Stimulated activated CD8-positive, alpha-beta memory T cell treated with anti-CD3 and anti-CD28 coated beads, Interleukin-12 subunit alpha, Interleukin-12 subunit beta, amount 100 ng/mL, for 4 hours (primary cell): ENCODE data around the gene FAM210A.

ENCODE experiments used
- DNase-seq: peaks from one replicate; pipeline ENCODE4 v3.0.0-alpha.2; 2020; ENCODE audit warnings: low read depth

The FAM210A gene

DNA sequence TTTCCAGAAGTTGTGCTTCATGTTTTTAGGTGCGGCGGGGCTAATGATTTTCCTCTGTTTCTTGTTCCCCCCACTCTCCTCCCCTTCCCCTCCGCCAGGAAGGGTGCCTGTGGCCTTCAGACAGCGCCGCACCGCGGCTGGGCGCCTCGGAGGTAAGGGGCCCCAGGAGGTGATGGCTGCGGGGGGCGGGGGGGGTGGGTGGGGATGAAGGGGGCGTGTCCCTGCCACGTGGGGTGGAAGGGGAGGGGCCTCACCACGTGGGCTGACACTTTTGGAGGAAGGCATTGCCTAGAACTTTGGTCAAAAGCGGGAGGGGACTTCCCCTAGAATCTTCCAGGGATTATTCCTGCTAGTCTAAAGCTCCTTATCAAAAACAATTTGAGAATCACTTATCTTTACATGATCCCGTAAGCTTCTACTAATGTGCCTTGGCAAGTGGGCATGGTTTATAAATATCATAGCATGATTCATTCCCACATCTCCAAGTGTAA is 83.1 kb downstream of the FAM210A start:
- no peak for DNase-seq

DNA sequence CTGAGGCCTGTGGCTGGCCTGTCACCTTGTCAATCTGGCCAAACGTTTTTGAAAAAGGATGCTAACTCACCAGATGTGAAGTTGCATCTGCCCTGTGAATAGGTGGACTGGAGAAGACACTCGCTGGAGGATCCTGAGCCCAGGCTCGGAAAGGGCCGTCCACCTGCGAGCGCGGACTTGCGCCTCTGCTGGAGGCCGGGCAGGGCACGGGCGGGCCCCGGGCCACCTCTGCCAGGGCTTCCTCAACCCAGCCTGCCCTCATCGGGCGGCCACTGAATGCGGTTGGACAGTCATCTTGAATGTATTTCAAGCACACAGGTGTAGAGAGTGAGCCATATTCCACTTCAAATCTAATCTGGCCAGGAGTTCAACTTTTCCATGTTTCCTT is 83.9 kb downstream of the FAM210A start:
- no peak for DNase-seq

DNA sequence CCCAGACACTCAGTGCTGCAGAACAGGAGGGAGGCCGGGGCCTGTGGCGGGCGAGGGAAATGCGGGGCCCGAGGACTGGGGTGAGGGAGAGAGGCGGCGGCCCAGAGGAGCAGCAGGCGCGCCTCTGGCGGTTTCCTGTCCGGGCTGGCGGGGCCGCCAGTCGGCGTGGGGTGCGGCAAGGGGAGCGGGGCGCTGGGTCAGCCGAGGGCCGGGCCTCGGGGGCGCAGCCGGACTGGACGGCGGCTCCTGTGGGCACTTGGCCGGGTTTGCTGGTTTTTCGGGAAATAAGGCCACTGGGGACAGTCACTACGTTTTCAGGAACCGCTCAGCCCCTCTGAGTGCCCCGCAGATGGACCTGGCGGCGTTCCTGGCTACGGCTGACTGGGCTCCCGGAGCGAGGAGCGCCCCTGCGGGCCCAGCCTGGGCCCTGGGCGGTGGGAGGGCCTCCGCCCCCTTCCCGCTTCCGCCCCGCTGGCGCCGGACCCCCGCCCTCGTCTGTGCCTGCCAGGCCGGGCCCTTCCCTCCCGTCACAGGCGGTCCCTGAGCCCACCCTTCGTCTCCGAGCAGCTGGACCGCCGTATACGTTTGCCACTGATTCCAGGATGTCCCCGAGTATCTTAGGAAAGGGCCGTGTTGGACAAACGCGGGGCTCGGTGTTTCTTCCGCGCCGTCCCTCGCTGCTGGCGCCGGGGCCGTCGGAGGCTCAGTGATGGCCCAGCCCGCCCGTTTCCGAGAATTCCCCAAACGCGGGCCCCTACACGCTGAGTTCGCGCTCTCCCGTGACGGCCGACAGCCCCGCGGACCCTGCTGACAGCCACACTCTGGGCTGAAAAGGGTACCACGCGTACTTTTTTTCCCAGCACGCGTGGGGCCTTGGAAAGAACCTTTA is 84.6 kb downstream of the FAM210A start:
- no peak for DNase-seq

DNA sequence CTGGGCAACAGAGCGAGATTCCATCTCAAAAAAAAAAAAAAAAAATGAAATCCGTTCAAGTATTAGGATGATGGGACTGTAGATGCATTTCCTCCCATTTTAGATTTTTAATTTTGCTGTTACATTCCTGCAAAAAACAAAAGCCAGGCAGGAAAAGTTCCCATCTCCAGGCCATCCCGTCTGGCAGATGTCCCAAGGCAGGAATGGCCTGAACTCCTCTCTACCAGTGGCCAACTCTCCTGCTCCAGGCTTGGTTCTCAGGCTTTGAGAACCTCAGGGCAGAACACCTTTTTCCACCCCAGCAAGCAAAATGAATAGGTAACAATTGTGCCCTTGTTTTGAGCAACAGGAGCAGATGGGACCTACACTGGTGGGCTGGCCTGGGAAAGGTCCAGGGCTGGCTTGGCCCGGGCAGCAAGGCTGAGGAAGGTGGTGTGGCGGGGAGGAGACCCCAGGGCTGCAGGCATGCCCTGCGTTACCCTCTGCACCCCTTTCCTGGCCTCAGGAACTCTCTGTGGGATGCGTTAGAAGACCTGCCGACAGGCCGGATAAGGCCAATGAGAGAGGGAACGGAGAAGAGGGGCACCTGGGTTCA is 86.0 kb downstream of the FAM210A start:
- DNase-seq, result no peak

DNA sequence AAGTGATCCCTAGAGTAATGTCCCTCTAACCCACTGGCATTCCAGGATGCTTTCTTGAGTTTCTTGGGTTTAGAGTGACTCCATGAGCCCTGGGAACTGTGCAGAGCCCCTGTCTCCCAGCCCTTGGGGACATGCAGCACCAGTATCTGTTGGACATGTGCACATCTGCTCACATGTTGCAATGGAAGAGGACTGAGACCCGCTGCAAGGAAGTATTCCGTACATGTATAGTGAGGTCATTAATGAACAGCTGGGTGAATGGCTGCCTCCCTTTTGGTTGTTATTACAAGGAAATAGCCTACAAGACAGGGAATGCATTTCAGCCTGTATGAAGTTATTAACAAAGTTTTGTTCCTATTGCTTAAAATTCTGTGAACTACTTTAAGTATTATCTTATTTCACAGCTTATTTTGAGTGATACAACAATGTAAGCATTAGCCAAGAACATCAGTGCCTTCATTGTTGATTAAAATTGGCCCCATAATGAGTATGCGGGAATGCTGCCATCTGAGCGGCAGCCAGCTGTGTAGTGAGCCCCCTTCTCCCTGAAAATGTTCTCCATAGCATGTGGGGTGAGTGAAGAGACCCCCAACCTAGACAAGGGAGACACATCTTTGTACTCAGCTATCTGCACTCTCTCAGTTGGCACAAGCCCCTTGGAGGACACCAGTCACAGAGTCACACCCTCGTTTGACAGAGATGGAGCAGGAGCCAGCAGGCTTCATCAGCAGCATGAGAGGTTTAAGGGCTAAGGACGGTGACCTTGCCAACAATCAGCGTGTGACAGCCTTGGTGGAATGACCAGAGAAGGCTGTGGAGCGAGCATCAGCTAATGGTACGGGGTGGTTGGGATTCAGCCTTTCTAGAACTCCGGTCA is 87.4 kb downstream of the FAM210A start:
- no peak for DNase-seq

DNA sequence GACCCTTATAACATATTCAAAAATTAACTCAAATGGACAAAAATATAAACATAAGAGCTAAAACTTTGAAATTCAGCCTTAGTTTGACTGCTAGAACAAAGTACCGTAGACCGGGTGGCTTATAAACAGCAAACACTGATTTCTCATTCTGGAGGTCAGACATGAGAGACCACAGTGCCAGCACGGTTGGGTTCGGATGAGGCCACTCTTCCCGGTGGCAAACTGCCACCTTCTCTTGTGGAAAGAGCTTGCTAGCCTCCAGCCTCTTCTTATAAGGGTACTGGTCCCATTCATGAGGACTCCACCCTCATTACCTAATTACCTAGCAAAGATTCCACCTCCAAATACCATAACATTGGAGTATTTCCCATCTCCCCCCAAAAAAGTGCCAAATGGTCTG is 91.3 kb downstream of the FAM210A start:
- no peak for DNase-seq

DNA sequence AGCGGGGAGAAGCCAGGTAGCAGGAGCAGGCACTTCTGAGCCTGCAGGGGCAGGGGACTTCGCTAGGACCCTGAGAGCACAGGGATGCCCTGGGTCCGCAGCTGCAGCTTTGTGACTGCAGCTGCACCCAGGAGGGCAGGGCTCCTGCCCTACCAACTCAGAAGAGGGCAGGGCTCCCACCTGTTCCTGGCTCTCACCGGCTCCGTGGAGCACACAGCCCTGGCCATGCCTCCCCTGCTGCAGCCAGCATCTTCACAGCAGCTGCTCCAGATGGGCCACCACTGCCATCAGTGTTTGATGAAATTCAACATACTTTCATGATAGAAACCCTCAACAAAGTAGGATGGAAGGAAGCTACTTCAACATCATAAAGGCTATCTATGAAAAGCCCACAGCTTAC is 92.7 kb downstream of the FAM210A start:
- no peak for DNase-seq

DNA sequence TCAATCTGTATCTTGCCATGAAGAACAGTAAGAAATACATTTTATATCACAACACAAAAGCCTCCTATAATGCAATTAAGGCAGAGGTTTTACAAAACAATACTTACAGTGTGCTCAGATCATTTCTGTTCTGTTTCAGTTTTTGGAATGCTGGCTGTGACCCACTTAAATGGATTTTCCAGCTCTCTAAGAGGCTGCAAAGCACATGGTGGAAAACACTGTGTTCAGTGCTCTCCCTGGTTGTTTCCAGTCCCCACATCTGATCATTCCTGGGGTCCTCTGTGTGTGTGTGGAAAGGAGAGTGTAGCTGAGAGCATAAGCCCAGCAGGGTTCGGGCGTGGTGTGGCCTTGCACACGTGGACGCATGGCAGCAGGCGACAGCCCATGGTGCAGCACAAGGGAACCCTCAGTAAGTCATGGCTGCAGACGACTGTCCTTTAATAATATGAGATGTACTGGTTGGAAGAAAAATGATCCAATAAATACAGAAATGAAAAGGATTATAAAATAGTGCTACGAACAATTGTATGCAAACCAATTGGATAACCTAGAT is 95.6 kb downstream of the FAM210A start:
- DNase-seq, result no peak

DNA sequence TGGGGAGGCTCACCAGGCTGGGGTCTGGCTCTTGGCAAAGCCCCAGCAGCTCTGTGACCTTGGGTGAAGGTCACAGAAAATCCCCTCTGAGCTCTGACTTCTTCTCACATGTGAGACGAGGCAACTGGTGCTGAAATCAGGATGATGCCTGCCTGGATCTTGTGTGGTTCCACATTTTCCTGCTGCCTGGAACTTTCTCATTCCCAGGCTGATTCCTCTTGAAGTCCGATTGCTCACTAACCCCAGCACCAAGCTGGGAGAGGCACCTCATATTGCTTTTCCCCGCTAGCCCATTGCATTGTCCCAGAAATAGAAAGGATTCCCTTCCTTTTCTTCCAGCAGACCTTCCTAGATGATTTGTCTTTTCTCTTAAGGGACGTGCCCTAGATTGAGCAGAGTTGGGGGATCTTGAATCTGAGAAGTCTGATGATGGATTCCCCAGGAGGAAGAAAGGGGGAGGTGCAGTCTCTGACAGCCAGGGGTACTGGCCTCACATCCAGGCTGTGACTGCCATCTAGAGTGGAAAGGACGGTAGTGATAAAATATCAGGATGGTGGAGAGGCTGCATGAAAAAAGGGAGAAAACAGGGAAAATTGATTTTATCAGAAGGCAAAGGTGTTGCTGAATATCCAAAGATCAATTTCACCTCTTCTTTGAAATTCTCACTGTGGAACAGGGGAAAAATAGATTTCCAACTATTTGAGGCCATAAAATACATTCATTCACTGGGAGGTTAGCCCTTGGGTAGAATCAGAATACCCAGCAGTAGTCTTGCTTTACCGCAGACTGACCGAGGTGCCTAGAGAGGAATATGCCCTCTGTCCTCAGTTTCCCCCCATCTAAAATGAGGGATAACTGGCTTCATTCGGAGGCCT is 96.3 kb downstream of the FAM210A start:
- no peak for DNase-seq

DNA sequence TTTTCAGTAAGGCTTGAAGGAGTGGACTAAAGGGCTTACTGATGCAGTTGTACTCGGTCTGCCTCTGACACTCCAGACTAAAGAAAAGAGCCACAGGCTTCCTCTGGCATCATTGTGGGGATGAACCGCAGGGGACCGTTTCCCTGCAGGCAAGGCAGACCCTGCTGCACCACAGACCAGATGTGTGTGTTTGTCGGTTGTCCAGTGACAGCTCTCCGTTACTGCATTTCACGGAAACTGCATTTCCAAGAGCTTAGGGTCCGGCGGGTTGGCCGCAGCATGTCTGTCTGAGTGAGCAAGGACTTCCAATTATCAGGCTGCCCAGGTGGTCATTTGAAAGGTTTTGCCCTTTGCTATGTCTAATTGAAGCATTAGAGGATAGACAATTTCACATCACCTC is 98.1 kb downstream of the FAM210A start:
- no peak for DNase-seq

DNA sequence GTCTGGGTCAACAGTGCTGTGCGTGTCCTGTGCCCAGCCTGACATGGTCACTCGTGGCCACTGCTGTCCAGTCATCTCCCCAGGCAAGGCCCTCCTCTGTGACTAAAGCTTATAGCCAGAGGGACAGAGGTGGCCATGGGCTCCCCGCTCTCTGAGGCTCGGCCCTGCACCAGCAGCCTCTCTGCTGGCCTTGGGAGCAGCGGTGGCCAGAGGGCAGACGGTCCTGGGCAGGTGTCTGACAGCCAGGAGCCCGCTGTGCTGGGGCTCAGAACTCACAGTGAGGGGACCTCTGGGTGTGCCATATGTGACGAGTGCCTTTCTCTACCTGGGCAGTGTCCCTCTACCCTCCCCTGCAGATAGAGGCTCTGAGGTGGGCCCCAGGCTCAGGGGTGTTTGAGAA is 98.7 kb downstream of the FAM210A start:
- DNase-seq, result no peak

DNA sequence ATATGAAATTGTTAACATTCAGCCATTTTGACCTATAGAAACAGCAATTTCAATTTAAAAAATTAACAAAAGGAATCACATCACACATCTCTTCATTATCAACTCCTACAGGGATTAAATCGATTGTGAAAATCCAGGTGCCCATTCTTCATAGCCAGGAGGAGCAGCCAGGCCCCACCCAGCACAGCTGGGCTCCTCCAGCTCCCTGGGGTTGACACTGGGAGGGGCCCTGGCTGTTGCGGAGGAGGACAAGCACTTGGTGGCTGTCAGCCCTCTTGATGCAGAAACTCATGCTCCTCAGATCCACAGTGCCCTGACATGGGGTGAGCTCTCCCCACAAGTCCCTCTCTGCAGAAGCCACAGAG is 99.8 kb downstream of the FAM210A start:
- no peak for DNase-seq

DNA sequence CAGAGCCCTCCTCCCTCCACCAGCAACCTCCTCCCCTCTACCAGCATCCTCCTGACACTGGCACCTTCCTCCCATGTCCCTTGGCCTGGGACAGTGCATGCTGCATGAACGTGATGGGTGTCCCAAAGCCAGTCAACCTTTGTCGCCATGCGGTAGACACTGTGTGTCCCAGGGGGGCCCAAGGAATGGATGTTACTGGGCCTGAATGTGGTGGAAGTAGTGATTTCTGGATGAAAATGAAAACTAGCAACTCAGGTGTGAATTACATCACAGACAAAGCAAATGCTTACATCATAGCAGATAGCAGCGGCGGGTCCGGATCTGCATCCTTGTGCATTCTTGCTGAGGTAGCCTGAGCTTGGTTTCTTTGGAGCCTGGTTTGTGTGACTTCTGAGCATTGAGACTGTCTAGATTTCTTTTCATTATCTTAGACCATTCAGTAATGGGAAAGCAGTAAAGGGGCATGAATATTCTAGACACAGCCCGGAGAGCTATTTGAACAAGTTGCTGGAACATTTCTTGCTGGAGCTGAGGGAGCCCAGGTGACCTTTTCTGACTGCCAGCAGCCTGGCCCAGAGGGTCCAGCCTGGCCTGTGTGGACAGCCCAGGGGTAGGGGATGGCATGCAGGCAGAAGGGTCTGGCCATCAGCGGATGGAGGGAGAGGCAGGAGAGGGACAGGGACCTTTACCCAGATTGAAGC is 100.4 kb downstream of the FAM210A start:
- no peak for DNase-seq

DNA sequence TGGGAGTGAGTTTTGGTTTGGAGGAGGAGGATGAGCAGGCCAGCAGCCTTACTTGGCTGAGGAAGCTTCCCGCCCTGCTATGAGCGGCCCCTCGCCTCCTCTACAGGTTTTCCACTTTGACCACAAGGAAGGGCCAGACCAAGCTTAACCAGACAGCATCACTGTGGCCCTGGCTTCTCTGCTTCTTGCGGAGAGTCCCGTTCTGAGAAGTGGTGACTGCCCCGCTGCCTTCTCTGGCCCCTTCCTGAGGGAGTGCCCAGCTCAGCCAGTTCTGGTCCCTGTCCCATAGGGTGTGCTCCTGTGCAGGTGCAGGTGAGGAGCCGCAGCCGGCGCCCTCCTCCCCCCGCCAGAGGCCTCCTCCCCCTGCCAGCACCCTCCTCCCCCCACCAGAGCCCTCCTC is 101.0 kb downstream of the FAM210A start:
- DNase-seq, result no peak

DNA sequence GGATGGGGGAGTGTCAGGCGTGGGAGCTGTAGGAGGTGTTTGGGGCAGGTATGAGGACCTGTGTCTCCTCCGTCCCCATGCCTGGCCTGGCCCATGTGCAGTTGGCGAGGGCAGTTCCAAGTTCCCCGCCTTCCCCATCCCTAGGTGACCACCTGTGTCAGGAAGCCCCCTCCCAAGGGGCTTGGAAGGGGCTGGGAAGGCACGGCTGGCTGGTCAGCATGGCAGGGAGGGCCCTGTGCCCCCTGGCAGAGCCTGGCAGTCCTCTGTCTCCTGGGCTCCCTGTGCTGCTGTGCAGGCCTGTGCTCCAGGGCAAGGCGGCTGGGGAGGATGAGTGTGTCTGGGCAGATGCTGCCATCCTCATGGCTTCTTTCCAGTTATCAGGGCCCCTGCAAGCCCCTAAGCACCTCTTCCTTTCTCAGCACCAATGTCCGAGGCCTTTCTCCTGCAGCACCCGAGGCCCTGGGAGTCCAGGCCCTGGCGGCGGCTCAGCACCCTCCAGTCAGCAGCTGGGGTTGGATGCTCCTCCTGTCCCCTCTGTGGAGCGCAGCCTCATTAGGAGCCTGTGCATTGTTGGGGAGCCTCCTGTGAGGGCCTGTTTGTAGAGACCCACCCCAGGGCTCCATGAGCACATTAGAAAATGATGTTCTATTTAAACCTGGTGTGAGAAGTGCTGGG is 101.7 kb downstream of the FAM210A start:
- DNase-seq, result no peak

DNA sequence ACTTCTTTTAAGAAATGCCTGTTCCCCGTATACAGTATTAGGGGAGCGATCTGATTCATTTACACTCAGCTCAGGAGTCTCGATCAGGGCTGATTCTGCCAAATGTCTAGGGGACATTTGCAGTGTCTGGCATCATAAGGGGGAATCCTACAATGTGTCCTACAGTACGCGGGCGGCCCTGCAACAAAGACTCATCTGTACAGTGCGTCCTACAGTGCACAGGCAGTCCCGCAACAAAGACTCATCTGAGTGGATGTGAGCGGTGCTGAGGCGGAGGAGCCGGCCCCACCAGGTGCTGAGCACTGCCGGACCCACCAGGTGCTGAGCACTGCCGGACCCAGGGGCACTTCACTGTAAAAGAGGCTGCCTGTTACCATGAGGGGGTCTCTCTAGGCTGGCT is 102.5 kb downstream of the FAM210A start:
- DNase-seq, result no peak

DNA sequence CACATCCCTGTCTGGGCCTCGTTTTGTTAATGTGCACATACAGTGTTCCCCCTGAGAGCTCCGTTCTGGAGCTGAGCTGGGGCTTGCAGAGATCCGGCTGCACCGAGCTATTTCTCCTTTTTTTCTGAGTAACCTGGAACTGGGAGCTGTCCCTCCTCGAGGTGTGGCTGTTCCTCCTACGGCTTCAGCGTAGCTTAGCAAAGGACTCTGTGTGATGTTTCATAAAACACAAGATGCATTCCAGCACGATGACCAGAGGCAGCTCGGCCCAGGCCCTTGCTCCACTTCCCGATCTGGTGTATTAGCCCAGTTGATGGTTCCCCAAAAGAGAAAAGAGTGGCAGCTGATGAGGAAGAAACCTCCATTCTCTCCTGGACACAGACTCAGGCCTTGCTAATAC is 103.0 kb downstream of the FAM210A start:
- no peak for DNase-seq

DNA sequence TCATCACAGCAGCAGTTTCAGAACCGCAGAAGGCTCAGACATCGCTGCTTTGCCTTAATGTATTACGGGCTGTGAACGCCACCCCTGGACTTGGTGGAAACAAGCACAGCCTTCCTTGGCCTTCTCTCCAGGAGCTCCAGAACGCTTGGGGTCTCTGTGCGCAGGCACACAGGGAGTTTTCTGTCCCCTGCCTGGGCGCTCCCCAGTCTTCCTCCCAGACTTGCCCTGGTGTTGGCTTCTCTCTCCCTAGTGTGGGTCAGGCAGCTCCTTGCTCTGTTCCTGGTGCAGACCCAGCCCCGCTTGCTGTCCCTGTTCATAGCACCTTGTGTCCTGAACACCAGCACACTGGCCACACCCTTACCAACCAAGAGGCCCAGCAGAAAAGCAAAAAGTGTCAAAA is 103.6 kb downstream of the FAM210A start:
- no peak for DNase-seq

DNA sequence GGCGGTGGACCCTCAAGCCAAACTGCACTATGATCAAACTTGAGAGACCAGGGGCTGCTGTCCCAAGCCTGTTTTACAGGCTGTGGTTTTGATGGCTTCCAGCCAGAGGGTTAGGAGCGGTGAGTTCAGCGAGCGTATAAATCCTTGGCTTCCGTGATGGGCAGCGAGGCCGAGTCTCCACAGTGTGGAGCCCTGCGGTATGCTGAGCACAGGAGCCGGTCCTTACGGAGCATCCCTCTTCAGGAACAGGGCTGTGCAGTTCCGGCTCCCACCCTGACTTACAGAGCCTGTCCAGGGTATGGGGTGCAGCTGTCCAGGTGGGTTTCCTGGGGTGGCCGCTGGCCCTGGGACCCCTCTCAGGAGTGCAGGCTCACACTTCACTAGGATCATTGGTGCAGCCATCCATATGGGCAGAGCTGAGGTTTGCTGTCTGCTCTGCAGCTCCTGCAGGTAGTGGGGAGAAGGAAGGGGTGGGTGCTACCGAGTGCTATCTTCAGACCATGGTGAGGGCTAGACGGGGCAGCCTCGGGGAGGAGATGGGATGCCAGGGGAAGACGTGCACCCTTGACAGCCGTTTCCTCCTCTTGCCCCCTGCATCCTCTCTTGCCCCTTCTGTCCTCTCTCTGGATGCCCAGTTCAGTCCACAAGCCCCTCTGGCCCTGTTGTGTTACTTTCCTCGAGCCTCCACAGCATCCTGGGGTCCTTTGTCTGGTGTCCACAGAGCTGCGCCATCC is 104.3 kb downstream of the FAM210A start:
- no peak for DNase-seq

DNA sequence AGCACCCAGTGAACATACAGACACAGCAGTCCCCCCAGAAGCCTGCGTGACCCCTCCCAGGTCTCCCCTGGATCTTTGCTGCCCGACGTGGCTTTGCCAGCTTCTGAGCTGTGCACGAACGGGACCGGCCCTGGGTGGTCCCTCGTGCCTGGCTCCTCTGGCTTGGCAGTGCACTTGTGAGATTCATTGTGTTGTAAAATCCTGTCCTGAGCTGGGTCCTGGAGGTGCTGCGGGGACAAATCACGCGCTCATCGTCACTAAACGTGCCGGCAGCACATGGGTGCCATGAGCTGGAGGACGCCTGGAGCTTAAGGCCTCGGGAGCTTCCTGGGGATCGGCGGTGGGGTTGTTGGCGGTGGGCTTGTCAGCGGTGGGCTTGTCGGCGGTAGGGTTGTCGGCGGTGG is 104.9 kb downstream of the FAM210A start:
- DNase-seq, result no peak
